CD4-positive, alpha-beta T cell treated with Interleukin-17A for 1 hour (primary cell): ENCODE data around the gene NEUROD2.
"Not testable (repeated sequence)": the region's sequence is repeated elsewhere in the genome, so short reads cannot be mapped to it uniquely, and the experiment has no call there.

Experiments used
- DNase-seq: peaks from one replicate; pipeline ENCODE4 v3.0.0-alpha.2; 2020

Gene NEUROD2

GRCh38 chr17:39601758-39602532 is 5.8 kb downstream of the NEUROD2 start:
- DNase-seq = no peak

GRCh38 chr17:39600997-39601597 is 6.6 kb downstream of the NEUROD2 start:
- DNase-seq = no peak

GRCh38 chr17:39600288-39600996 is 7.3 kb downstream of the NEUROD2 start:
- DNase-seq = no peak

DNA sequence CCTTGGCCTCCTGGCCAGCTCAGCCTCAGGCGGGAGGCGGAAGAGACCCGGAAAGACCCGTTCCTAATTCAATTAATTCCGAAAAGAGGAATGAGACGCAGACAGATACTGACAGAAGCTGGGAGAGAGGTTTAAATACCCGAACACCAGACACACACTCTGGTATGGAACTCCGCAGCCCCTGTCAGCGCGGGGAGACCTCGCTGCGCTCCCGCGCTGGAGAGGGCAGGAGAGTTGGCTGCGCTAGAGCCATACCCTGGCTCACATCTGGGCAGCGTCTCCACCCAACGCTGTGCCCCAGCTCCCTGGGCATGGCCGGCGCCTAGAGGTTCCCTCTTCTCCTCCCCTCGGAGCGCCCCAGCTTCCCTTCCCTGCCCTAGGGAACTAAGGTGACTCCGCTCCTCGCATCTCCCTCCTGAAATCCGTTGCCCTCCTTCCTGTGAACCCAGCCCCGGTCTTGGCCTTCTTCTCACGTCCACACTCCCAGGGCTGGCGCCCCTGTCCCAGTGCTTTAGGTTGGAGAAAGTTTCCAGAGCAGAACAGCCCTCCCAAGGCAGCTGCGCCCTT is 8.0 kb downstream of the NEUROD2 start:
- DNase-seq = no peak

DNA sequence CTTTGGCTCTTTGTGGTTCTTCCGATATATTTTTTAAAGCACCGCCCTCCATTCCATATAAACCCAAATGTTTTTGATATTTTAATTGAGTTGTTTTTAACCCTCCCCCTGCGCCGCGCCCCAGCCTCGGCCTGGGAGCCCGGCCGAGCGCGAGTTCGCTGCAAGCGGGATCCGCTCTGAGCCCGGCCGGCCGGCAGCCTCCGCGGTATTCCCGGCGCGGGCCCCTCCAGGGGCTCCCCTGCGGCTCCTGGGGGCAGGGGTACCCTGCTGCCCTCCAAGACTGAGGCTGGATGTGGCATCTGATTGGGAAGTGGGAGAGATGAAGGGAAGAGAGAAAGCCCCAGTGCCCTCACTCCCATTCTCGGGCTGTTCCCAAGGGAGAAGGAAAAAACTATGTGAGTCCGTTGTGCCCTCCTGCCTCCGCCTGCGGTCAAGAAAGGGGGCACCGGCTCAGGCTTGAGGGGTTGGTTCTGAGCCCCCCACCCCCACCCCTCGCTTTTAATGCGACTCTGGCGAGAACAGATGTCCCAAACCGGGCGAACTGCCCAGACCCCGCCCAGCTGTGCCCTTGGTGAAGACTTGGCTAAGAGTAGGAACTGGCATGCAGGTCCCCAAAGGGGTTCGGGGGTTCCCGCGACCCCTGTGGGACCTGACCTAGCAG is 8.6 kb downstream of the NEUROD2 start:
- no peak for DNase-seq

DNA sequence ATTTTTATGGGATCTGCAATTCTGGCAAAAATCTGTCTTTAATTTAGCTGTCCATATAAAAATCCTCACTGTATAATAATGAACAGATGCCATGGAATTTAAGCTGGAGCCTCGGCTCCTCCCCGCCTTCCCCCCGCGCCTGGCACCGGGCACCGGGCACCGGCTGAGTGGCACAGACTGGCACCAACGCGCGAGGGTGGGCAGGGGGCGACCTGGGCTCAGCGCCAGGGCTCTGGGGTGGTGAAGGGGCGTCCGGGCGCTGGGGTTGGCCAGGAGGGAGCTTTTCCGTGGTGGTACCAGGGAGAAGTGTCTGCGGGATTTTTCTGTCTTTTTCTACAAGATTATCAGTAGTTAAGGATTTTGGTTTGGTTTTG is 9.1 kb downstream of the NEUROD2 start:
- no peak for DNase-seq

DNA sequence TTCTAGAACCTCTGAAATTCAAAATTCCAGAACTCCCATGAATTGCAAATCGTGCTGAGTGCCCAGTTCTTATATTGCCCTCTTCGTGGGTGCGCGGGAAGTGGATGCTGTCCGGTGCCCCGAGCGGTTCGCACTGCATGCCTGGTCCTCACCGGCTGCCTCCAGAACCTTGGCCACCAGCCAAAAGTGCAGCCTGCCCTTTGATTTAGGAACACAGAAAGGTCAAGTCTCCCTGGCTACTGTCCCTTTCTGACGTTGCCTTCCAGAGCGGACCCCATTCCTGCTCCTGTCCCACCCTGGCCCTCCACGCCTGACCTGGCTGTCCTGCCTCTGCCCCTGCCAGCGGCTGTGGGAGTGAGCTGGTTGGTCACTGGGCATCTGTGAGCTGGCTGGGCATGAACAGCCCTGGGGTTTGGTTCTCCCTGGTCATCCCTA is 9.7 kb downstream of the NEUROD2 start:
- no peak for DNase-seq

- no peak for DNase-seq
Observed at GRCh38 chr17:39597372-39598046, 10.2 kb downstream of the NEUROD2 start.

DNA sequence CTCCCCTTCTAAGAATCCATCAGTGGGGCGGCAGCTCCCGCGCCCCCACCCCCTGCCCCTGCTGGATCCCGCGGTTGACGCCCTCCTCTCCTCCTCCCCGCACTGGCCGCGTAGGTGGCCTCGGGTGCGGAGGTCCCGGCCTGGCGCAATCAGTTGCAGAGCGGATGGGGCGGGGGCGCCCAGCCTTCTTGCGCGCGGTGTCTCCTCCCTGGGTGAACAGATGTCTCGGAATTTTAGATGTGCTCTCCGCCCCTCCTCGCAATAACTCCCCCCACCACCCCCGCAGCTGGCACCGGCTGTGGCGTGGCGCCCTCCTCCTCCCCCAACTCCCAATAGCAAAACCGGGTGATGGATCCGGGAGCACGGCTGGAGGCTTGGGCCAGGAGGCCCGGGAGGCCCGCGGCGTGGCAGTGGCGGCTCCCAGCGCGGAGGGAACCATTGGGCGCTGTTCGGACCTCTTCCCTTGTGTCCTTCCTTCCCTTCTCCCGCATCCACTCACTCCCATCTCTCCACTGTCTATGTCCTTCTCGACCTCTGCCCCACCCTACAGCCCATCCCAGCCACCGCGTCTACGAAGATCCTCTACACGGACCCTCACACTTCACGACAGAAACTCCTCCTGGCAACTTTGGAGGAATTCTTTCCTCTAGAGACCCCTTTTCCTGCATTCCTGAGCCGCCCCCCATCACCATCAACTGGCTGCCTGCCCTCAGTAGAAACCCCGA is 11.0 kb downstream of the NEUROD2 start:
- no peak for DNase-seq

GRCh38 chr17:39595928-39596510 is 11.7 kb downstream of the NEUROD2 start:
- no peak for DNase-seq

- no peak for DNase-seq
Observed at GRCh38 chr17:39595294-39595693, 12.4 kb downstream of the NEUROD2 start.

- DNase-seq = no peak
Observed at GRCh38 chr17:39593371-39593770, 14.3 kb downstream of the NEUROD2 start.

DNA sequence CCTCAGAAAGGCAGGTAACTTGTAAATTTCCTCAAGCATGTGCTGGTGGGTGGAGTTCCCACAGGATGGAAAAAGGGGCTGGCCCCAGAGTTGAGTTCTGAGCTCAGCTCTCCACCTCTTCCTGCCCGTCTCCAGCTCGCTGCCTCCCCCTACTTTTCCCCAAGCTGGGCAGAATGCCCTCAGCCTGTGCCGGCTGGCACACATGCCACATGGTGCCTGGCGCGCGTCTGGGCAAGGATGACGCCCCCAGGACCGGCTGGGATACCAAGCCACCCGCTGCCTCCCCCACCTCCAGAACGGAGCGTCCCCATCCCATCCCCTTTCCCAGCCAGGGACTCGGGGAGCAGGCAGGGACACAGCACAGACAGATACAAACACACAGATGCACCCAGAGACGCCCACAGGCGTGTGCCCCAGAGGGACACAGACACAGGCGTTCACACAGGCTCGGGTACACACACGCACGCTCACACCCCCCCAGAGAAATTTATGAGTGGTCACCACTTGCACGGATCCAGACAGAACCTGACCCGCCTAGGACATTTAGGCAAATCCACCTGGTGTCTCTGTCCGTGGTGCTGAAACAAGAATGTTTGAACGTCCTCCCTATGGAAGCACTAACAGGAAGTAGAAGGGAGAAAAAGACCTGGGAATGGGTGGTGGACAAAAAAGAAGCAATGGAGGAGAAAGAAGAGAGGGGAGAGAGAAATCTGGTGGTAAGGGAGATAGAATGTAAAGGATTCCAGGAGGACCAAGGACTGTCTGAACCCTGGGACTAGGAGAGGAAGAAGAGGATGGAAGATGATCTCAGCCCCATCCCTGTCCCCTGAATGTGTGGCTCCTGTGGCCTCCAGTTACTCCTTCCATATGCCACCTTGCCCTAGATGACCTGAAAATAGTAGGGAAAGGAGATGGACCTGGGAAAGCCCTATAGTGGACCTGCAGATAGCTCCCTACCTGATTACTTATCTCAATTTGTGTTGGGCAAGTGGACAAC is 15.5 kb downstream of the NEUROD2 start:
- peak; percentile 25 for DNase-seq

- DNase-seq = not testable (repeated sequence)
Observed at GRCh38 chr17:39590180-39590579, 17.5 kb downstream of the NEUROD2 start.

DNA sequence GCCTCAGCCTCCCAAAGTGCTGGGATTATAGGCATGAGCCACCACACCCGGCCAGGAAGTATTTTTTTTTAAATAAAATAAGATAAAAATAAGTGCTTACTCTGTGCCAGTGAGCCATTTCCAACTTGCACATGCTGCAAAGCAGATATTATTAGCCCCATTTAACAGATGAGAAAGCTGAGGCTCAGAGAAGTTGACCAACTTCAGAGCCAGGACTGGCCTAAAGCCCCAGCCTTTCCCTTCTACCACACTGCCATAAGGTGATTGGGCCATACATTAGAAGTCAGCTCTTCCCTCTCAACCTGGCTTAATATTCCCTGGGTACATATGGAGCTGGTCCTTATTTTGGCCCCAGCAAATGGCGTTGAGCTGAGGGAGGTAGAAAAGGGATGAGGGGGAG is 25.1 kb downstream of the NEUROD2 start:
- no peak for DNase-seq

DNA sequence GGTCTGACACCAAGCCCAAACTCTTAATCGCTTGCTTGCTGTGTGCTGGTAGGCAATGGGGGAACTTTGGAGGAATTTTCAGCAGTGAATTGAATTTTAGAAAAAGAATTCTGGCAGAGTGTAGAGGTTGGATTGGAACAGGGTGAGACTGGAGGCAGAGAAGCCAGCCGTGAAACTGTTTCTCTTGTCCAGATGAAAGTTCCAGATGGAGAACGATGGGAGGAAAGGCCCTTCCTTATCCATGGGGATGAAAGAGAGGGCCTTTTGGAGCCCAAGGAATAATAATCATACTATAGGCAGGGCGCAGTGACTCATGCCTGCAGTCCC is 26.0 kb downstream of the NEUROD2 start:
- DNase-seq = no peak

DNA sequence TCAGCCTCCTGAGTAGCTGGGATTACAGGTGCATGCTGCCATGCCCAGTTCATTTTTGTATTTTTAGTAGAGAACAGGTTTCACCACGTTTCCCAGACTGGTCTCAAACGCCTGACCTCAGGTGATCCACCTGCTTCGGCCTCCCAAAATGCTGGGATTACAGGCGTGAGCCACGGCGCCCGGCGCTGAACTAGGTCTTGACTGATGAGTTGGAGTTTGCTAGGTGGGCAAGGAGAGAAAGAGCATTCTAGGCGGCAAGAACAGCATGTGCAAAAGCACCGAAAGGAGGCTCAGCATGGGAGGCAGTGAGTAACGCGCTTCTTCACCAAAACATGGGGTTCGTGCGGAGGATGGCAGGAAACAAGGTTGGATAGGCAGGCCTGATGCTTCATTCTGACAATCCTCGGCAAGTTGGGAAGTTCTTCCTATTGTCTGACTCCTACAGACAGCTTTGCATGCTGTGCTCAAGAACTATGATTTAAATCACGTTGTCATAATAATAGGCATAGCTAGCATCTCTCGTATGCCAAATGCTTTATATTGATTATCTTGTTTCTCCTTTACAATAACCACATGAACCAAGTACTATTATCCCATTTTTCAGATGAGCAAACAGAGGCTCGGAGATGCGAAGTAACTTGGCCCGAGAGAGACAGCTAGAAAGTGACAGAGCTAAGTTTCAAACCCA is 26.5 kb downstream of the NEUROD2 start:
- DNase-seq = no peak

DNA sequence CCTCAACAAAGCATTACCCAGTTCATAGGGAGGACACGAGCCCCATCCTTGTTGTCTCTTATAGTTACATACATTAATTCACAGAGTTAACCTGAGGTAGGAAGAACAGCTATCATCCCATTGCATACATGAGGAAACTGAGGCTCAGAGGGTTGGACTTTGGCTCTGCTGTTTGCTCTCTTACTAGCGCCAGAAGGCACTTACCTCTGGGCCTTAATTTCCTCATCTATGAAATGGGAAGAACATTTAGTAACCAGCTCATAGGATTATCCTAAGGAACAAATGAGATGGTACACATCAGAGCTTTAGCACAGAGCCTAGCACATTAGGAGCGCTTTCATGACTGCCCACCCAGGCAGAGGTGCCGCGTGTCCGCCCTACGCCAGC is 27.6 kb downstream of the NEUROD2 start:
- DNase-seq = no peak

GRCh38 chr17:39579318-39580081 is 28.2 kb downstream of the NEUROD2 start:
- DNase-seq = no peak
